Testis (tissue), 3 donors: ENCODE data around the gene ARPP21. TPM values are rescaled to one million over a fixed set of nuclear protein-coding genes. Genes with fewer than 3 reads are reported as not detected.

ENCODE experiments used
- DNase-seq: peaks from one replicate; pipeline ENCODE4 v3.0.0-alpha.2; 2019
- H3K27ac ChIP-seq, 2 donors: fragments of 200-600 bp; sonication (generic); one replicate each; pipeline ENCODE4 v1.5.1; 2019
- H3K27me3 ChIP-seq: fragments of 200-600 bp; sonication (generic); one replicate; pipeline ENCODE4 v1.5.1; 2019
- H3K36me3 ChIP-seq: fragments of 200-600 bp; sonication (generic); one replicate; pipeline ENCODE4 v1.5.1; 2017; ENCODE audit warnings: low read depth; ENCODE audit errors: missing control alignments
- H3K4me1 ChIP-seq: fragments of 200-600 bp; sonication (generic); one replicate; pipeline ENCODE4 v1.5.1; 2019
- H3K4me3 ChIP-seq, 2 donors: fragments of 200-600 bp; sonication (generic); one replicate each; pipeline ENCODE4 v1.5.1; 2017 to 2019
- H3K9me3 ChIP-seq: fragments of 200-600 bp; sonication (generic); one replicate; pipeline ENCODE4 v1.5.1; 2017
- POLR2A ChIP-seq: fragments of 450-650 bp; IDR thresholded peaks from one replicate; pipeline ENCODE4 v1.6.1; 2017; ENCODE audit warnings: antibody characterized with exemption, mild to moderate bottlenecking, moderate library complexity
- WGBS, 2 donors: methylation state at CpG; one replicate each; pipeline ENCODE4 v1.1.5; 2018; 5-methylcytosine and 5-hydroxymethylcytosine counted together
- intact Hi-C: fragments of 100-400 bp; cut with DNase I; formaldehyde crosslinking; loops from one replicate; pipeline ENCODE4 v1.15.1; 2023; ENCODE audit warnings: low total_unique reads
- polyA plus RNA-seq: library from polyadenylated mRNA; stranded (reverse); fragments of 350-450 nt; fragmentation: Illumina TruSeq; extraction: RNeasy Lipid Tissue Mini Kit (QIAGEN cat#74804); gene quantifications from one replicate; pipeline ENCODE4 v1.2.3, GENCODE V29; 2014; ENCODE audit warnings: low read depth, low replicate concordance; ENCODE audit not compliant: insufficient read depth
- total RNA-seq, 2 donors: library from RNA; depleted of rRNA; stranded (reverse); fragments of >200 nt; gene quantifications; one replicate each; pipeline ENCODE4 v1.2.3, GENCODE V29; 2016
- TF ChIP-seq, protein P1 (sequence below), 3 experiments: fragments of 450-650 bp in 2 of 3; fragments of 200-600 bp in 1 of 3; sonication (generic) in 1 of 3; IDR thresholded peaks; one replicate each; pipeline ENCODE4 v1.5.1; 2016 to 2019; ENCODE audit warnings: antibody characterized with exemption in 3 of 3, mild to moderate bottlenecking in 2 of 3, moderate library complexity in 1 of 3

The ARPP21 gene
- total and polyA plus RNA-seq, 3 donors from 2014 or later, result 0.47 to 1.1 (median 0.87) TPM

DNA sequence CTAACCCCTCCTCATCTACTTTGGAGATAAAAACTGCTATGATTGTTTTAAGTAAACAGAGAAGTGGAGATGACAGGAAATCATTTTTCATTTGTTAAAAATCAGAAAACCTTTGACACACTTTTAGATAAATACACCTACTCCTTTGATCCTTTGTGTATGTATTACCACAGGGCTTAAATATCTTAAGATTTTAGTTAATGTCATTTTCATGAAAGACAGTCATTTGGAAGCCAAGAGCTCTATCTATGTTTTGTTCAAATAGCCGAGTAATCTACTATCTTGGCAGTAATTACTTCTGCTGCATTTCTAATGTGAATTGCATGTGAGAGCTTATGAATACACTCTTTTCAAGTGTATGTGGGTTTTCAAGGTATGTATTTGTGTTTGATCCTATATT is 2.0 kb downstream of the ARPP21 start:
- Histone ChIP-seq H3K4me3 (no peak overlapping the region), H3K27me3 (no peaks in the 10 kb centered on the region), H3K36me3 (no peaks in the 10 kb centered on the region), H3K27ac (no peak overlapping the region), H3K4me1 (no peaks in the 10 kb centered on the region), H3K9me3 (no peaks in the 10 kb centered on the region)
- TF ChIP-seq, protein P1, sequence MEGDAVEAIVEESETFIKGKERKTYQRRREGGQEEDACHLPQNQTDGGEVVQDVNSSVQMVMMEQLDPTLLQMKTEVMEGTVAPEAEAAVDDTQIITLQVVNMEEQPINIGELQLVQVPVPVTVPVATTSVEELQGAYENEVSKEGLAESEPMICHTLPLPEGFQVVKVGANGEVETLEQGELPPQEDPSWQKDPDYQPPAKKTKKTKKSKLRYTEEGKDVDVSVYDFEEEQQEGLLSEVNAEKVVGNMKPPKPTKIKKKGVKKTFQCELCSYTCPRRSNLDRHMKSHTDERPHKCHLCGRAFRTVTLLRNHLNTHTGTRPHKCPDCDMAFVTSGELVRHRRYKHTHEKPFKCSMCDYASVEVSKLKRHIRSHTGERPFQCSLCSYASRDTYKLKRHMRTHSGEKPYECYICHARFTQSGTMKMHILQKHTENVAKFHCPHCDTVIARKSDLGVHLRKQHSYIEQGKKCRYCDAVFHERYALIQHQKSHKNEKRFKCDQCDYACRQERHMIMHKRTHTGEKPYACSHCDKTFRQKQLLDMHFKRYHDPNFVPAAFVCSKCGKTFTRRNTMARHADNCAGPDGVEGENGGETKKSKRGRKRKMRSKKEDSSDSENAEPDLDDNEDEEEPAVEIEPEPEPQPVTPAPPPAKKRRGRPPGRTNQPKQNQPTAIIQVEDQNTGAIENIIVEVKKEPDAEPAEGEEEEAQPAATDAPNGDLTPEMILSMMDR (IDR thresholded peaks at IDR 0.05), result no peak
- TF ChIP-seq POLR2A, result no peak
- 69 to 84% methylated on average over 1 of the region's 1 CpG for WGBS, 2 donors
- intact Hi-C loops, result no loop called here
- no peak for DNase-seq

GRCh38 chr3:35641920-35642527 is 2.7 kb downstream of the ARPP21 start:
- intact Hi-C loops, result no loop called here
- H3K36me3 ChIP-seq, result no peaks in the 10 kb centered on the region
- H3K27me3 ChIP-seq, result no peaks in the 10 kb centered on the region
- no peak overlapping the region for H3K27ac ChIP-seq
- DNase-seq, result no peak
- no peaks in the 10 kb centered on the region for H3K4me1 ChIP-seq
- no peaks in the 10 kb centered on the region for H3K9me3 ChIP-seq
- TF ChIP-seq POLR2A, result no peak
- TF ChIP-seq, protein P1 (IDR thresholded peaks at IDR 0.05), result no peak
- H3K4me3 ChIP-seq, result no peak overlapping the region
- WGBS, 2 donors, result 92 to 93% methylated on average over 4 of the region's 4 CpGs

- TF ChIP-seq, protein P1 (IDR thresholded peaks at IDR 0.05), result no peak
- TF ChIP-seq POLR2A, result no peak
- DNase-seq, result no peak
- Histone ChIP-seq H3K4me1 (no peaks in the 10 kb centered on the region), H3K27ac (no peak overlapping the region), H3K4me3 (no peak overlapping the region), H3K27me3 (no peaks in the 10 kb centered on the region), H3K36me3 (no peaks in the 10 kb centered on the region), H3K9me3 (no peaks in the 10 kb centered on the region)
- intact Hi-C loops, result no loop called here
- WGBS, 2 donors, result 76 to 87% methylated on average over 2 of the region's 2 CpGs
Observed at GRCh38 chr3:35643495-35643894, 4.2 kb downstream of the ARPP21 start.

DNA sequence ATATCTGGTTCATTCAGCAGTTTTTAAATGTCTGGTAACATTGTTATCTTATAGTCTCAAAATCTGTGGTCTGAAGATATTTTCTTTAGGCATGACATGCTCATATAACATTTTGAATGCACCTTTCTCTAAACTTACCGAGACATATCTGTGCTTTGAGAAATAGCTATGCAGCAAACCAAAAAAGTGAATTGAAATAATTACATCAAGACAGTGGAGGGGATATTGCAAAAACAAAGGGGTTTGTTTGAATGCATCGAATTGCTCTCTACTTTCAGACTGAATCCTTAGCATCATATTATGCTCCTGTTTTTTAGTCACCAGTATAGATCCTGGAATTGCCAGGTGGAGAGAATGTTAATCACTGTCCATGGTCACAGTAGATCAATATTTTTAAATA is 5.1 kb downstream of the ARPP21 start:
- 91 to 93% methylated on average over 2 of the region's 2 CpGs for WGBS, 2 donors
- no peak overlapping the region for H3K4me3 ChIP-seq
- H3K27ac ChIP-seq, result no peak overlapping the region
- no peaks in the 10 kb centered on the region for H3K4me1 ChIP-seq
- no peaks in the 10 kb centered on the region for H3K27me3 ChIP-seq
- intact Hi-C loops, result no loop called here
- TF ChIP-seq, protein P1 (IDR thresholded peaks at IDR 0.05), result no peak
- TF ChIP-seq POLR2A, result no peak
- H3K9me3 ChIP-seq, result no peaks in the 10 kb centered on the region
- DNase-seq, result no peak
- H3K36me3 ChIP-seq, result no peaks in the 10 kb centered on the region

DNA sequence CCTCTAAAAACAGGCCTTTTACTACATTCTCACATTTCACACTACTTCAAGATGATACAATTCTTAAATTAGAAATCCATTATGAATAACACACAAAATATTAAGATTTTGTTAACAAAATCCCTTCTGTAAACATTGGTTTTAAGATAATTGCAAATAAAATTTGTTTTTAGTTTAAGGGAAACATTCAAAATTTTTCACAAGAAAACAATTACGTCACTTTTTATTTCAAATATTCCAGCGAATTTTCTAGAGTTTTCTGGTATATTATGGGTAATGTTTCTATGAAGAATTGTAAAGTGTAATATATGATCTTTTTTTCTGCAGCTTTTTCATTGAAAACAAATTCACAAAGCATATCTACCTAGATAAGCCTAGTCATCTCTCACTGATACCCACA is 5.9 kb downstream of the ARPP21 start:
- 81 to 90% methylated on average over 2 of the region's 2 CpGs for WGBS, 2 donors
- Histone ChIP-seq H3K36me3 (no peaks in the 10 kb centered on the region), H3K9me3 (no peaks in the 10 kb centered on the region), H3K4me1 (no peaks in the 10 kb centered on the region), H3K27me3 (no peaks in the 10 kb centered on the region), H3K4me3 (no peak overlapping the region), H3K27ac (no peak overlapping the region)
- no peak for TF ChIP-seq POLR2A
- TF ChIP-seq, protein P1 (IDR thresholded peaks at IDR 0.05), result no peak
- DNase-seq, result no peak
- intact Hi-C loops, result no loop called here
